Heart left ventricle (tissue), 16 donors: Measurements from ENCODE around the gene RBM5. TPM values are rescaled to one million over a fixed set of nuclear protein-coding genes. Genes with fewer than 3 reads are reported as not detected.

Source experiments
- ATAC-seq, 4 donors: fragments of 200-7000 bp; cut with Tn5 transposase; one replicate each; pipeline ENCODE4 v1.9.1; 2020 to 2022; ENCODE audit warnings: moderate library complexity in 4 of 4, mild to moderate bottlenecking in 3 of 4, moderate number of reproducible peaks in 1 of 4
- DNase-seq, 5 donors: peaks; one replicate each; pipeline ENCODE4 v3.0.0-alpha.2; 2020
- H3K27ac ChIP-seq, 12 donors: fragments of 200-600 bp; sonication (generic) in 4 of 12; one replicate each; pipeline versions ENCODE4 v1.5.0 to v1.8.0; 2016 to 2022; ENCODE audit warnings: mild to moderate bottlenecking in 2 of 12
- H3K27me3 ChIP-seq, 9 donors: fragments of 200-600 bp; sonication (generic) in 2 of 9; one replicate each; pipeline versions ENCODE4 v1.5.1 to v1.8.0; 2016 to 2022; ENCODE audit warnings: mild to moderate bottlenecking in 3 of 9
- H3K36me3 ChIP-seq, 9 donors: fragments of 200-600 bp; sonication (generic) in 2 of 9; one replicate each; pipeline versions ENCODE4 v1.5.0 to v1.8.0; 2018 to 2022; ENCODE audit warnings: mild to moderate bottlenecking in 2 of 9
- H3K4me1 ChIP-seq, 12 donors: fragments of 200-600 bp; sonication (generic) in 4 of 12; one replicate each; pipeline versions ENCODE4 v1.5.0 to v1.8.0; 2016 to 2022; ENCODE audit warnings: mild to moderate bottlenecking in 3 of 12
- H3K4me3 ChIP-seq, 12 donors: fragments of 200-600 bp; sonication (generic) in 4 of 12; one replicate each; pipeline versions ENCODE4 v1.5.0 to v1.8.0; 2017 to 2022; ENCODE audit warnings: mild to moderate bottlenecking in 9 of 12, moderate library complexity in 4 of 12
- H3K9me3 ChIP-seq, 12 donors: fragments of 200-600 bp; sonication (generic) in 4 of 12; one replicate each; pipeline versions ENCODE4 v1.5.0 to v1.8.0; 2016 to 2022; ENCODE audit warnings: mild to moderate bottlenecking in 1 of 12
- POLR2A ChIP-seq, 2 donors: fragments of 450-650 bp; IDR thresholded peaks; one replicate each; pipeline ENCODE4 v1.6.1; 2017; ENCODE audit warnings: antibody characterized with exemption in 2 of 2, mild to moderate bottlenecking in 2 of 2, moderate library complexity in 2 of 2
- WGBS, 4 donors: extraction: QIAGEN DNeasy Blood & Tissue Kit in 2 of 4; methylation state at CpG; one replicate each; pipeline versions ENCODE4 v1.1.5 to v1.1.7; 2013 to 2018; 5-methylcytosine and 5-hydroxymethylcytosine counted together
- intact Hi-C, 10 donors: fragments of 100-400 bp; cut with DNase I; formaldehyde crosslinking; loops; one replicate each; pipeline versions ENCODE4 v1.11.1 to v1.14.2; 2022
- polyA plus RNA-seq, 2 donors: library from polyadenylated mRNA; stranded (reverse); fragments of 200-250 nt; gene quantifications; one replicate each; pipeline ENCODE4 v1.2.3, GENCODE V29; 2013
- total RNA-seq, 9 donors: library from RNA; depleted of rRNA in 2 of 9; stranded (reverse); fragments of >200 nt in 2 of 9; fragmentation: NEBNext Ultra II Directional in 3 of 9; extraction: Animal tissue kit (Norgen Biotek cat#: 25700) in 3 of 9; gene quantifications; one replicate each; pipeline versions ENCODE4 v1.1.0 to v1.2.4, GENCODE V29; 2016 to 2023
- TF ChIP-seq, protein P1 (sequence below), 12 donors: fragments of 200-600 bp; sonication (generic) in 4 of 12; IDR thresholded peaks; one replicate each; pipeline versions ENCODE4 v1.5.0 to v1.8.0; 2018 to 2022; ENCODE audit warnings: antibody characterized with exemption in 12 of 12, mild to moderate bottlenecking in 5 of 12
- donor health status: ischemic (EF 13 %, LVEDD 7.1; RV severe dilation, severe dysfunction).
- donor health status: healthy with polysubstance abuse.
- donor health status: DM: no; HTN: yes; CAD: no.
- donor health status: DM: no; HTN: no; CAD: no.
- donor health status: ischemic (EF 25% LVEDD 6.9; RV normal size, moderate dysfunction).
- donor health status: ischemic (EF 25% LVEDD 5.7; RV mildly dilated, moderate dysfunction).
- donor health status: healthy.
- donor health status: DM: yes; HTN: yes; CAD: no.
- donor health status: ischemic (EF 35%, LVEDD 5.7; RV mildly dilated, moderate dysfunction).
- donor health status: nonischemic (EF 11% LVEDD 7.7; RV severe dilation, severe dysfunction).
- donor health status: DM: yes; HTN: yes; CAD: no.
- donor health status: PGD.
- donor health status: ischemic (EF 29% LVEDD 5.4; RV normal size, mild dysfunction).
- donor health status: nonischemic (EF 23%, LVEDD 6.1; RV moderate dilation, normal function).

The RBM5 gene
- total and polyA plus RNA-seq, 11 donors: 32.5 to 77.3 (median 52.2) TPM

DNA sequence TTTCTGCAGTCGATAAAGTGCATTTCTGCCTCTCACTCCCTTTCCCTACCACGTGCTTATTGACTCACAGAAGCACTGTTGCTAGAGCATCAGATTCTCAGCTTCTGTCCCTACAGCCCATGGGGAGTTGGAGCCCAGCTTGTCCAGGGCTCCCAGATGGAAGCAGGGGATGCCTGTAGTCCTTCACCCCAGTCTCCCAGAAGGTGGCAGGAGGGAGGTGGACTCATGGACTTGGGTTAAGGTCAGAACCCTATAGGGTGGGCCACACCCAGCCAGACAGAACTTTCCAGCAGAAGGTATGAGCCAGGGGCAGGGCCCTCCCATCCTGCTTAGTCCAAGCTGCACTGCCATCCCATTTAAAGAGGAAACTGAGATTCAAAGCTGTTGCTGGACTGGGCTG, 33.4 kb downstream of the RBM5 start:
- intact Hi-C loops: loop anchor here in 9 of 10 donors (1.0 to 10.0 kb wide), 7 partner anchors 31 to 153 kb away; partner anchors contain the start of genes LSMEM2 (in 2 of the 9) and SEMA3B (in 1 of the 9)
- Histone ChIP-seq H3K27ac (no peak overlapping the region), H3K4me1 (peaks cover 0 to 28% (median 2%) of the 10 kb centered on the region in 12 donors), H3K9me3 (no peaks in the 10 kb centered on the region), H3K27me3 (no peaks in the 10 kb centered on the region), H3K4me3 (no peak overlapping the region), H3K36me3 (peaks cover 0 to 44% (median 42%) of the 10 kb centered on the region in 9 donors)
- no peak for TF ChIP-seq POLR2A (IDR thresholded peaks at IDR 0.05)
- TF ChIP-seq, protein P1, sequence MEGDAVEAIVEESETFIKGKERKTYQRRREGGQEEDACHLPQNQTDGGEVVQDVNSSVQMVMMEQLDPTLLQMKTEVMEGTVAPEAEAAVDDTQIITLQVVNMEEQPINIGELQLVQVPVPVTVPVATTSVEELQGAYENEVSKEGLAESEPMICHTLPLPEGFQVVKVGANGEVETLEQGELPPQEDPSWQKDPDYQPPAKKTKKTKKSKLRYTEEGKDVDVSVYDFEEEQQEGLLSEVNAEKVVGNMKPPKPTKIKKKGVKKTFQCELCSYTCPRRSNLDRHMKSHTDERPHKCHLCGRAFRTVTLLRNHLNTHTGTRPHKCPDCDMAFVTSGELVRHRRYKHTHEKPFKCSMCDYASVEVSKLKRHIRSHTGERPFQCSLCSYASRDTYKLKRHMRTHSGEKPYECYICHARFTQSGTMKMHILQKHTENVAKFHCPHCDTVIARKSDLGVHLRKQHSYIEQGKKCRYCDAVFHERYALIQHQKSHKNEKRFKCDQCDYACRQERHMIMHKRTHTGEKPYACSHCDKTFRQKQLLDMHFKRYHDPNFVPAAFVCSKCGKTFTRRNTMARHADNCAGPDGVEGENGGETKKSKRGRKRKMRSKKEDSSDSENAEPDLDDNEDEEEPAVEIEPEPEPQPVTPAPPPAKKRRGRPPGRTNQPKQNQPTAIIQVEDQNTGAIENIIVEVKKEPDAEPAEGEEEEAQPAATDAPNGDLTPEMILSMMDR (IDR thresholded peaks at IDR 0.05): no peak
- peak in 2 of 4 donors; percentile 1 to 2 for ATAC-seq
- DNase-seq: peak in 1 of 5 donors; percentile 22
- WGBS, 4 donors: 83 to 88% (median 84%) methylated on average over 2 of the region's 2 CpGs

DNA sequence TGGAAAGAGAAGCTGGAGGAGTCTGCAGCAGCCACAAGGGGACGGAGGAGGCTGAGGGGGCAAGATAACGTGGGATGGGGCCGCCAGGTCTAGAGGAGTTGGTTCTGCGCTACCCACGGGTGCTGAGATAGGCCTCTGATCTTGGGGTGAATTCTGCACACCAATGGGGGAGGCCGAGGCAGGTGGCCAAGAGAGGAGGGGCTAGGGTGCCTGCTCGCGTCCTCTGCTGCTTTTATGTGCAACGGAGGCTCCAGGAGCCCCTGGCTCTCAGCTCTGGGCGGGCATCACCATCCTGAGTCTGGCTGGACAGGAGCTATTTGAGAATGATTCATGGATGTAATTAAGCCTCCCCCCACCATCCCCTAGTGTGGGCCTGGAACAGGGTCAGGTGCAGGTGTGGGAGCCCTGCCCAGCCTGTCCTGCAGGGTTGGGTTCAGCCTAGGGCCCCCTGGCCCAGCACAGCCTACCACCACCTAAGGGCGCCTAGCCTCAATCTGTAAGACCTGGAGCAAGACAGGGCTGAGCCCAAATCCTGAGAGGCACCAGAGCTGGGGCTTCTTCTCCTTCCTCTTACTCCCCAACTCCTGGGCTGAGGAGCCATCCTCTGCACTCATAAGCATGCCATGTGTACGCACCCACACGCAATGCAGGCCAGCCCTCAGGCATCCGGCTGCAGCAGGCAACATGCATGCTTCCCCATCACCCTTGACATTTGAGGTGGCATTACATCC, 34.1 kb downstream of the RBM5 start:
- H3K9me3 ChIP-seq: no peaks in the 10 kb centered on the region
- peaks cover 0 to 28% (median 2%) of the 10 kb centered on the region in 12 donors for H3K4me1 ChIP-seq
- peaks cover 0 to 37% (median 34%) of the 10 kb centered on the region in 9 donors for H3K36me3 ChIP-seq
- H3K27me3 ChIP-seq: no peaks in the 10 kb centered on the region
- DNase-seq (peak in 2 of 5 donors; percentile 19 to 57), ATAC-seq (no peak)
- TF ChIP-seq, protein P1 (IDR thresholded peaks at IDR 0.05): no peak
- TF ChIP-seq POLR2A (IDR thresholded peaks at IDR 0.05): no peak
- 85 to 91% (median 86%) methylated on average over 13 to 14 of the region's 14 CpGs for WGBS, 4 donors
- H3K4me3 ChIP-seq: no peak overlapping the region
- intact Hi-C loops: loop anchor here in 9 of 10 donors (1.0 to 10.0 kb wide), 7 partner anchors 30 to 152 kb away; partner anchors contain the start of genes LSMEM2 (in 2 of the 9) and SEMA3B (in 1 of the 9)
- H3K27ac ChIP-seq: no peak overlapping the region

DNA sequence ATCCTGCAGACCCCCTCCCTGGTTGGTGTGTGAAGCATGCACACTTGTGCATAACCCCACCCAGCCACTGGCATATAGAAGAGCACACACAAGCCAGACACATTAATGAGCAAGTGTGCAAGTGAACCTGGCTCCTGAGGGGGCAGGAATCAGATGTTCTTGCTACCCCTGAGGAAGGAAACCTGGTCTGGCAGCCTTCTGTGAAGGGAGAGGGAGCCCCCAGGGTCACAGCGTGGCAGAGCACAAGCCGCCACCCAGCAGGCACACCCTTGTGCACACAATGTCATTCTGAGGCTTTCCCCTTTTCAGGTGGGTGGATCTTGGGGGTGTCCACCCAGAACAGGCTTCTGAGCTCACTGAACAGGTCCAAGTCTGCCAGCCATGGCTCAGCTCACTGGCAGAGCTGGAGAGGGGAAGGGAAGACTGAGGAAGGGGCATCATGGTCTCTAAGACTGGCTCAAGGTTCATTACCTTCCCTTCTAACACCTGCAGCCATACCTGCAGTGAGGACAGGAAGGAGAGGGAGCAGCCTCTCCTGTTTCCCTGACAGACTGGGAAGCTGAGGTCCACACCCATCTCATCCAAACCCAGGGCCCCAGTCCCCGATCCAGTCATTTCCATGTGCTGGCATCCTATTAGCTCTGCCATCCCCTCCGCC, 34.8 kb downstream of the RBM5 start:
- TF ChIP-seq, protein P1 (IDR thresholded peaks at IDR 0.05): no peak
- TF ChIP-seq POLR2A (IDR thresholded peaks at IDR 0.05): no peak

More for the DNA sequence above, 34.8 kb downstream of the RBM5 start:
- 84 to 90% (median 87%) methylated on average over 4 of the region's 4 CpGs for WGBS, 4 donors
- no peak overlapping the region for H3K4me3 ChIP-seq
- no peaks in the 10 kb centered on the region for H3K27me3 ChIP-seq
- H3K4me1 ChIP-seq: peaks cover 0 to 28% (median 2%) of the 10 kb centered on the region in 12 donors
- ATAC-seq (no peak), DNase-seq (peak in 3 of 5 donors; percentile 16 to 25 (median 20))
- H3K9me3 ChIP-seq: no peaks in the 10 kb centered on the region
- H3K27ac ChIP-seq: no peak overlapping the region
- H3K36me3 ChIP-seq: peaks cover 0 to 30% (median 27%) of the 10 kb centered on the region in 9 donors
- intact Hi-C loops: loop anchor here (2.0 to 10.0 kb wide), 6 partner anchors 29 to 151 kb away; partner anchors contain the start of genes LSMEM2 (in 2 of the 10), GNAT1 (in 1 of the 10) and SEMA3B (in 1 of the 10)
